Measurements from ENCODE around the gene CTNNA3.

GRCh38 chr10:66928776-66929175, 767.2 kb downstream of the CTNNA3 start:
- TF ChIP-seq CTCF (IDR thresholded peaks at IDR 0.05; ENCODE audit: poor library complexity, severe bottlenecking) (no peak), SMC3 (conservative IDR thresholded peaks at IDR 0.05; ENCODE audit: poor library complexity) (no peak), POLR2AphosphoS5 (IDR thresholded peaks at IDR 0.05) (no peak), REST (IDR thresholded peaks at IDR 0.05; ENCODE audit: borderline replicate concordance) (no peak), TAF1 (IDR thresholded peaks at IDR 0.05; ENCODE audit: low read depth) (no peak), EP300 (conservative IDR thresholded peaks at IDR 0.05; ENCODE audit: poor library complexity, severe bottlenecking) (no peak), EZH2 (IDR thresholded peaks at IDR 0.05; ENCODE audit: borderline replicate concordance, insufficient read depth, low read length, poor library complexity, severe bottlenecking) (no peak), RAD21 (conservative IDR thresholded peaks at IDR 0.05) (no peak), MXI1 (conservative IDR thresholded peaks at IDR 0.05; ENCODE audit: poor library complexity, severe bottlenecking) (no peak)
